ENCODE measurements around the gene RPL15.

Gene RPL15

GRCh38 chr3:23942546-23942945 is 25.6 kb downstream of the RPL15 start:
- Histone ChIP-seq H3K27me3 (ENCODE audit: control insufficient read depth in 2 of 2, insufficient read depth in 2 of 2, low read length in 2 of 2) (peaks cover 0 to 2% of the 10 kb centered on the region in 2 donors), H3K4me1 (ENCODE audit: control insufficient read depth in 2 of 2, insufficient read depth in 2 of 2, low read length in 2 of 2) (peaks cover 6 to 16% of the 10 kb centered on the region in 2 donors), H3K9ac (ENCODE audit: low read depth in 1 of 2, low read length in 2 of 2) (no peak overlapping the region), H3K36me3 (ENCODE audit: control insufficient read depth in 2 of 2, insufficient read depth in 2 of 2, low read length in 2 of 2) (no peaks in the 10 kb centered on the region), H3K4me3 (ENCODE audit: low read length in 2 of 2) (no peak overlapping the region), H3K27ac (ENCODE audit: low read depth in 2 of 2, low read length in 2 of 2) (no peak overlapping the region), H3K9me3 (ENCODE audit: control insufficient read depth in 2 of 2, low read length in 2 of 2) (no peaks in the 10 kb centered on the region)

- H3K4me1 ChIP-seq (ENCODE audit: control insufficient read depth in 2 of 2, insufficient read depth in 2 of 2, low read length in 2 of 2): peaks cover 6 to 20% of the 10 kb centered on the region in 2 donors
- peaks cover 0 to 2% of the 10 kb centered on the region in 2 donors for H3K27me3 ChIP-seq (ENCODE audit: control insufficient read depth in 2 of 2, insufficient read depth in 2 of 2, low read length in 2 of 2)
- peak overlapping the region; percentile 76 to 87 for H3K4me3 ChIP-seq (ENCODE audit: low read length in 2 of 2)
- no peak overlapping the region for H3K27ac ChIP-seq (ENCODE audit: low read depth in 2 of 2, low read length in 2 of 2)
- H3K9me3 ChIP-seq (ENCODE audit: control insufficient read depth in 2 of 2, low read length in 2 of 2): no peaks in the 10 kb centered on the region
- H3K36me3 ChIP-seq (ENCODE audit: control insufficient read depth in 2 of 2, insufficient read depth in 2 of 2, low read length in 2 of 2): no peaks in the 10 kb centered on the region
- peak overlapping the region in 1 of 2 donors; percentile 76 for H3K9ac ChIP-seq (ENCODE audit: low read depth in 1 of 2, low read length in 2 of 2)
Measured at GRCh38 chr3:23944007-23944783, 27.3 kb downstream of the RPL15 start.

DNA sequence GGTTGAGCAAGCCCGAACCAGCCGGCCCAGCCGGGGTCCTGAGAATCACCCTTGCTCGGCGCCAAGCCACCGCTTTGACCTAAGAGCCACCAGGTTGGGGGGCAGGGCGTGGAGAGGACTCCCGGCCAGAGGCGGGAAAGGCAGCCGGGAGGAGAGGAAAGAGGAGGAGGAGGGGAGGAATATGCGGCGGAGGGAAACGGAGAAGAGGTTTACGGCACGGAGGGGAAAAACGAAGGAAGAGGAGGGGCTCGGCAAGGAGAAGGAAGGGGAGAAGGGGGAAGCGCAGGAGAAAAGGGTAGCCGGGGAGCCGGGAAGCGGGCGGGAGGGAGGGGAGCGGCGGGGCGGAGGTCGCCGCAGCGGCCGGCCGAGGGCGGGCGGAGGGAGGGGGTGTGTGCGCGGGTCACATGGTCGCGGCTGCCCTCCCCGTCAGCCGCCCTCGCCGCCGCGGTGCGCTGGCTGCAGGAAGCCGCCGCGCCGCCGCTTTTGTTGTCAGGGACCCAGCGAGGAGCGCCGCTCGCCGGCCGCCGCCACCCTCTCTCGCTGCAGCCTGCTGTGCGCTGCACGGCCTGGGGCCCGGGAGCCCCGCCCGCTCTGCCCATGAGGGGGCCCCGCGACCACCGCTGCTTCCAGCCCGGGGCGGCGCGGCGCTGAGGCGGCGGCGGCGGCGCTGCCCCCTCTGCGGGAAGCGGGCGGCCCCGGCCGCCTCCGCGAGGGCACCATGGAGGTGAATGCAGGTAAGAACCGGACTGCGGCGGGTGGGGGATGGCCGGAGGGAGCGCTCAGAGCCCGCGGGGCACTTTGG is 28.1 kb downstream of the RPL15 start, which contains the start of gene NR1D2:
NR1D2 (plus strand) TSS at position 426 of the 802 bp plus-strand sequence; CDS start at position 719, 293 bp downstream.
- peaks cover 0 to 2% of the 10 kb centered on the region in 2 donors for H3K27me3 ChIP-seq (ENCODE audit: control insufficient read depth in 2 of 2, insufficient read depth in 2 of 2, low read length in 2 of 2)
- H3K4me3 ChIP-seq (ENCODE audit: low read length in 2 of 2): peak within 1 kb of the TSS; percentile 85 to 87
- peak within 1 kb of the TSS; percentile 87 to 91 for H3K27ac ChIP-seq (ENCODE audit: low read depth in 2 of 2, low read length in 2 of 2)
- no peaks in the 10 kb centered on the region for H3K9me3 ChIP-seq (ENCODE audit: control insufficient read depth in 2 of 2, low read length in 2 of 2)
- peak within 1 kb of the TSS; percentile 80 to 88 for H3K9ac ChIP-seq (ENCODE audit: low read depth in 1 of 2, low read length in 2 of 2)
- H3K36me3 ChIP-seq (ENCODE audit: control insufficient read depth in 2 of 2, insufficient read depth in 2 of 2, low read length in 2 of 2): no peaks in the 10 kb centered on the region
- H3K4me1 ChIP-seq (ENCODE audit: control insufficient read depth in 2 of 2, insufficient read depth in 2 of 2, low read length in 2 of 2): peaks cover 11 to 22% of the 10 kb centered on the region in 2 donors

DNA sequence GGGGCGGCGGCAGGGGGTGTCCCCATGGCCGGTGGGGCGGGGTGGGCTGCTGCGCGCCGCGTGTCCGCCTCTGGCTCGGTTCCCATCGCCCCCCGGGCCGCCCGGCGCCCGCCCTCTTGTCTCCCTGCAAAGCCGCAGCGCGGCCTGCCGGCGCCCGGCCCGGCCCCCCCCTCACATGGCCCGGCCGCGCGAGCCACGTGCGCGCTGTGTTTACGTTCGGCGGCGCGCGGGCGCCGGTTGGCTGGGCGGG is 28.7 kb downstream of the RPL15 start:
- peak overlapping the region in 1 of 2 donors; percentile 80 for H3K9ac ChIP-seq (ENCODE audit: low read depth in 1 of 2, low read length in 2 of 2)
- H3K27me3 ChIP-seq (ENCODE audit: control insufficient read depth in 2 of 2, insufficient read depth in 2 of 2, low read length in 2 of 2): peaks cover 0 to 2% of the 10 kb centered on the region in 2 donors
- H3K4me1 ChIP-seq (ENCODE audit: control insufficient read depth in 2 of 2, insufficient read depth in 2 of 2, low read length in 2 of 2): peaks cover 12 to 26% of the 10 kb centered on the region in 2 donors
- H3K36me3 ChIP-seq (ENCODE audit: control insufficient read depth in 2 of 2, insufficient read depth in 2 of 2, low read length in 2 of 2): no peaks in the 10 kb centered on the region
- no peaks in the 10 kb centered on the region for H3K9me3 ChIP-seq (ENCODE audit: control insufficient read depth in 2 of 2, low read length in 2 of 2)
- H3K27ac ChIP-seq (ENCODE audit: low read depth in 2 of 2, low read length in 2 of 2): peak overlapping the region; percentile 87 to 91
- peak overlapping the region; percentile 50 to 87 for H3K4me3 ChIP-seq (ENCODE audit: low read length in 2 of 2)

GRCh38 chr3:23945913-23946687 is 29.2 kb downstream of the RPL15 start:
- Histone ChIP-seq H3K27ac (ENCODE audit: low read depth in 2 of 2, low read length in 2 of 2) (peak overlapping the region; percentile 87 to 91), H3K9me3 (ENCODE audit: control insufficient read depth in 2 of 2, low read length in 2 of 2) (no peaks in the 10 kb centered on the region), H3K9ac (ENCODE audit: low read depth in 1 of 2, low read length in 2 of 2) (peak overlapping the region; percentile 80 to 88), H3K4me3 (ENCODE audit: low read length in 2 of 2) (peak overlapping the region; percentile 71 to 85), H3K36me3 (ENCODE audit: control insufficient read depth in 2 of 2, insufficient read depth in 2 of 2, low read length in 2 of 2) (no peaks in the 10 kb centered on the region), H3K27me3 (ENCODE audit: control insufficient read depth in 2 of 2, insufficient read depth in 2 of 2, low read length in 2 of 2) (peaks cover 0 to 2% of the 10 kb centered on the region in 2 donors), H3K4me1 (ENCODE audit: control insufficient read depth in 2 of 2, insufficient read depth in 2 of 2, low read length in 2 of 2) (peaks cover 12 to 26% of the 10 kb centered on the region in 2 donors)

- Histone ChIP-seq H3K9me3 (ENCODE audit: control insufficient read depth in 2 of 2, low read length in 2 of 2) (no peaks in the 10 kb centered on the region), H3K9ac (ENCODE audit: low read depth in 1 of 2, low read length in 2 of 2) (no peak overlapping the region), H3K4me1 (ENCODE audit: control insufficient read depth in 2 of 2, insufficient read depth in 2 of 2, low read length in 2 of 2) (peaks cover 12 to 26% of the 10 kb centered on the region in 2 donors), H3K4me3 (ENCODE audit: low read length in 2 of 2) (no peak overlapping the region), H3K27ac (ENCODE audit: low read depth in 2 of 2, low read length in 2 of 2) (no peak overlapping the region), H3K36me3 (ENCODE audit: control insufficient read depth in 2 of 2, insufficient read depth in 2 of 2, low read length in 2 of 2) (no peaks in the 10 kb centered on the region), H3K27me3 (ENCODE audit: control insufficient read depth in 2 of 2, insufficient read depth in 2 of 2, low read length in 2 of 2) (no peaks in the 10 kb centered on the region)
Measured at GRCh38 chr3:23948761-23949160, 31.8 kb downstream of the RPL15 start.

DNA sequence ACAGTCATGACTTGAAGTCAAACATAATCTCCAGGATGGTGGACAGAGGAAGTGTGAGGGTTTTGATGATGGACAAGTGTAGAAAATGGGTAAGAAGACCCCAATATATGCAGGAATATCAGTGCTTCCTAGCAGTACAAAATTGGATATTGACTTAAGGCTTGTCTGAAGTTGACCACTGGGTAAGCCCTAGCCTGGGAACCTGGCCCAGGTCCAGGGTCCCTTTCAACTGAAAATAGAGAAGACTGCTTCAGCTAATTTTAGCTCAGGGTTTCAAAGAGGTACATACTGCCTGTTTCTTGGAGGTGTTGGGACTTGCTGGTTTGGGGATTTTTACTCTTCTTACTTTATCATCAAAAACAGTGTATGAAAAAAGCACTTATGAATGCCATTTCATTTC is 32.9 kb downstream of the RPL15 start:
- peak overlapping the region in 1 of 2 donors; percentile 9 for H3K27ac ChIP-seq (ENCODE audit: low read depth in 2 of 2, low read length in 2 of 2)
- no peaks in the 10 kb centered on the region for H3K27me3 ChIP-seq (ENCODE audit: control insufficient read depth in 2 of 2, insufficient read depth in 2 of 2, low read length in 2 of 2)
- no peak overlapping the region for H3K9ac ChIP-seq (ENCODE audit: low read depth in 1 of 2, low read length in 2 of 2)
- peaks cover 19 to 24% of the 10 kb centered on the region in 2 donors for H3K4me1 ChIP-seq (ENCODE audit: control insufficient read depth in 2 of 2, insufficient read depth in 2 of 2, low read length in 2 of 2)
- no peak overlapping the region for H3K4me3 ChIP-seq (ENCODE audit: low read length in 2 of 2)
- H3K36me3 ChIP-seq (ENCODE audit: control insufficient read depth in 2 of 2, insufficient read depth in 2 of 2, low read length in 2 of 2): no peaks in the 10 kb centered on the region
- no peaks in the 10 kb centered on the region for H3K9me3 ChIP-seq (ENCODE audit: control insufficient read depth in 2 of 2, low read length in 2 of 2)

- Histone ChIP-seq H3K4me3 (ENCODE audit: low read length in 2 of 2) (peak overlapping the region in 1 of 2 donors; percentile 5), H3K9ac (ENCODE audit: low read depth in 1 of 2, low read length in 2 of 2) (no peak overlapping the region), H3K36me3 (ENCODE audit: control insufficient read depth in 2 of 2, insufficient read depth in 2 of 2, low read length in 2 of 2) (no peaks in the 10 kb centered on the region), H3K9me3 (ENCODE audit: control insufficient read depth in 2 of 2, low read length in 2 of 2) (no peaks in the 10 kb centered on the region), H3K27ac (ENCODE audit: low read depth in 2 of 2, low read length in 2 of 2) (peak overlapping the region in 1 of 2 donors; percentile 9), H3K4me1 (ENCODE audit: control insufficient read depth in 2 of 2, insufficient read depth in 2 of 2, low read length in 2 of 2) (peaks cover 19 to 24% of the 10 kb centered on the region in 2 donors), H3K27me3 (ENCODE audit: control insufficient read depth in 2 of 2, insufficient read depth in 2 of 2, low read length in 2 of 2) (no peaks in the 10 kb centered on the region)
Measured at GRCh38 chr3:23950293-23950692, 33.4 kb downstream of the RPL15 start.

DNA sequence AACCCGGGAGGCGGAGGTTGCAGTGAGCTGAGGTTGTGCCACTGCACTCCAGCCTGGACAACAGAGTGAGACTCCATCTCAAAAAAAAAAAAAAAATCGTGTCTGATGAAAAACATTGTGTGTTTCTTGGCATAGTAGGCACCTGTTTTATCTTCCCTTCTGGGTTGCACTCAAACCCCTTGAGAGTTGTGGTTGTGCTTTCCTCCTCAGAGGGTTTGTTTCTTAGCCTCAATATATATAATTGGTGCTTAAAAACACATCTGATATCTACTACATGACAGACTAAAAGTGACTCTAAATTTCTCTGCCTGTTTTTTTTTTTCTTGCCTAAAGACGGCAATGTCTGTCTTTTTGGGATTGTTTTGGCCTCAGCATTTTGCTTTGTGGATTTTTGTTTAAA is 35.7 kb downstream of the RPL15 start:
- Histone ChIP-seq H3K9me3 (ENCODE audit: control insufficient read depth in 2 of 2, low read length in 2 of 2) (no peaks in the 10 kb centered on the region), H3K4me1 (ENCODE audit: control insufficient read depth in 2 of 2, insufficient read depth in 2 of 2, low read length in 2 of 2) (peaks cover 13% of the 10 kb centered on the region in 2 donors), H3K9ac (ENCODE audit: low read depth in 1 of 2, low read length in 2 of 2) (no peak overlapping the region), H3K27me3 (ENCODE audit: control insufficient read depth in 2 of 2, insufficient read depth in 2 of 2, low read length in 2 of 2) (no peaks in the 10 kb centered on the region), H3K36me3 (ENCODE audit: control insufficient read depth in 2 of 2, insufficient read depth in 2 of 2, low read length in 2 of 2) (peaks cover 3 to 8% of the 10 kb centered on the region in 2 donors), H3K4me3 (ENCODE audit: low read length in 2 of 2) (no peak overlapping the region), H3K27ac (ENCODE audit: low read depth in 2 of 2, low read length in 2 of 2) (no peak overlapping the region)
